H1 (cell line): ENCODE results near the gene NIM1K. TPM values are rescaled to one million over a fixed set of nuclear protein-coding genes. Genes with fewer than 3 reads are reported as not detected.

ENCODE experiments used
- CTCF ChIA-PET: fragments of 300-600 bp; sonication (Branson Sonifier 250); formaldehyde crosslinking; loops from one replicate; lab custom pipeline; 2021; ENCODE audit not compliant: partially characterized antibody; lab: Charles Lee
- POLR2A ChIA-PET: fragments of 300-600 bp; sonication (Branson Sonifier 250); formaldehyde crosslinking; loops from one replicate; lab custom pipeline; 2021; ENCODE audit warnings: inconsistent platforms; ENCODE audit not compliant: partially characterized antibody; lab: Charles Lee
- DNase-seq, 2 experiments: peaks; one replicate each; pipeline versions ENCODE4 v3.0.0 to v3.0.0-alpha.2; 2010 to 2022; ENCODE audit warnings: low spot score in 2 of 2, low read depth in 1 of 2, mixed read lengths in 1 of 2
- FAIRE-seq: peaks from 2 replicates; lab custom pipeline; 2011; peaks lifted over from hg19 to GRCh38; lab: Jason Lieb, UNC
- H2AFZ ChIP-seq: 2 replicates; pipeline ENCODE4 v1.8.1; 2012; ENCODE audit warnings: low read length, inconsistent platforms
- H2AK5ac ChIP-seq: 2 replicates; pipeline ENCODE4 v1.6.1; 2013; ENCODE audit warnings: low read depth, low read length
- H2BK120ac ChIP-seq: replicated peaks from 2 replicates; pipeline ENCODE3; 2013; ENCODE audit warnings: low read depth, low read length, inconsistent platforms
- H2BK12ac ChIP-seq: 2 replicates; pipeline ENCODE4 v1.6.1; 2013; ENCODE audit warnings: low read depth, low read length
- H2BK15ac ChIP-seq: 2 replicates; pipeline ENCODE4 v1.6.1; 2013; ENCODE audit warnings: low read length
- H2BK20ac ChIP-seq: 2 replicates; pipeline ENCODE4 v1.6.1; 2013; ENCODE audit warnings: low read length
- H2BK5ac ChIP-seq: 2 replicates; pipeline ENCODE4 v1.6.1; 2013; ENCODE audit warnings: low read depth, low read length
- H3K14ac ChIP-seq: 2 replicates; pipeline ENCODE4 v1.6.1; 2013; ENCODE audit warnings: inconsistent platforms; ENCODE audit not compliant: insufficient read length
- H3K18ac ChIP-seq: 2 replicates; pipeline ENCODE4 v1.6.1; 2013; ENCODE audit warnings: low read length; ENCODE audit errors: extremely low read depth
- H3K23ac ChIP-seq: 2 replicates; pipeline ENCODE4 v1.6.1; 2013; ENCODE audit warnings: inconsistent platforms; ENCODE audit not compliant: insufficient read length
- H3K23me2 ChIP-seq: 2 replicates; pipeline ENCODE4 v1.6.1; 2013; ENCODE audit warnings: low read depth, low read length
- H3K27ac ChIP-seq: 2 replicates; pipeline ENCODE4 v1.6.1; 2011; ENCODE audit warnings: low read depth, low read length, inconsistent platforms
- H3K27me3 ChIP-seq, 4 experiments: replicated peaks in 1 of 4; 1 replicate in 1 of 4; 2 replicates in 3 of 4; pipeline versions ENCODE4 v1.6.1 to v1.8.1; 2011 to 2013; ENCODE audit warnings: low read length in 3 of 4, mild to moderate bottlenecking in 3 of 4, inconsistent platforms in 2 of 4, mixed read lengths in 2 of 4, moderate library complexity in 1 of 4; ENCODE audit not compliant: control insufficient read depth in 3 of 4, insufficient read depth in 3 of 4; ENCODE audit errors: extremely low read depth in 1 of 4
- H3K36me3 ChIP-seq, 4 experiments: 2 replicates each; pipeline versions ENCODE4 v1.6.1 to v1.8.1; 2011 to 2013; ENCODE audit warnings: mild to moderate bottlenecking in 4 of 4, low read length in 3 of 4, moderate library complexity in 2 of 4, control low read depth in 1 of 4, inconsistent platforms in 1 of 4; ENCODE audit not compliant: insufficient read depth in 4 of 4, control insufficient read depth in 2 of 4
- H3K4ac ChIP-seq: replicated peaks from 2 replicates; pipeline ENCODE3; 2013; ENCODE audit warnings: low read length, low read depth, mixed read lengths, inconsistent platforms; ENCODE audit not compliant: insufficient read length
- H3K4me1 ChIP-seq, 4 experiments: replicated peaks in 1 of 4; 1 replicate in 1 of 4; 2 replicates in 3 of 4; pipeline versions ENCODE4 v1.6.1 to v1.8.1; 2011 to 2013; ENCODE audit warnings: low read length in 3 of 4, inconsistent platforms in 2 of 4, mixed read lengths in 1 of 4; ENCODE audit not compliant: insufficient read depth in 4 of 4, control insufficient read depth in 3 of 4
- H3K4me2 ChIP-seq, 2 experiments: 2 replicates each; pipeline versions ENCODE4 v1.6.1 to v1.8.1; 2011 to 2013; ENCODE audit warnings: low read depth in 2 of 2, low read length in 2 of 2, control low read depth in 1 of 2, inconsistent platforms in 1 of 2, mild to moderate bottlenecking in 1 of 2; ENCODE audit not compliant: insufficient read depth in 1 of 2
- H3K4me3 ChIP-seq, 4 experiments: fragments of 200-600, 300-600 bp in 1 of 4; sonication (generic), shearing (Covaris generic), sonication (Bioruptor Twin) in 1 of 4; 2 replicates each; pipeline versions ENCODE4 v1.5.1 to v1.8.1; 2011 to 2016; ENCODE audit warnings: low read length in 4 of 4, low read depth in 3 of 4, control low read depth in 2 of 4, inconsistent platforms in 2 of 4, mild to moderate bottlenecking in 2 of 4, mixed read lengths in 1 of 4, moderate library complexity in 1 of 4; ENCODE audit not compliant: insufficient read depth in 2 of 4; ENCODE audit errors: extremely low read depth in 1 of 4
- H3K56ac ChIP-seq: replicated peaks from 2 replicates; pipeline ENCODE3; 2013; ENCODE audit warnings: low read depth, mild to moderate bottlenecking, mixed read lengths, low read length, inconsistent platforms; ENCODE audit not compliant: insufficient read length
- H3K79me1 ChIP-seq: 2 replicates; pipeline ENCODE4 v1.6.1; 2013; ENCODE audit warnings: low read depth, low read length, control low read depth
- H3K79me2 ChIP-seq, 2 experiments: 2 replicates each; pipeline versions ENCODE4 v1.6.1 to v1.8.1; 2012 to 2013; ENCODE audit warnings: low read length in 2 of 2, mild to moderate bottlenecking in 2 of 2, inconsistent platforms in 1 of 2; ENCODE audit not compliant: insufficient read depth in 2 of 2, control insufficient read depth in 1 of 2
- H3K9ac ChIP-seq, 4 experiments: replicated peaks in 1 of 4; 1 replicate in 1 of 4; 2 replicates in 3 of 4; pipeline versions ENCODE4 v1.6.1 to v1.8.1; 2011 to 2013; ENCODE audit warnings: low read depth in 3 of 4, low read length in 3 of 4, control low read depth in 2 of 4, mild to moderate bottlenecking in 2 of 4, moderate library complexity in 2 of 4, inconsistent platforms in 1 of 4; ENCODE audit errors: extremely low read depth in 1 of 4
- H3K9me3 ChIP-seq, 2 experiments: 2 replicates each; pipeline versions ENCODE4 v1.6.1 to v1.8.1; 2012 to 2013; ENCODE audit warnings: mild to moderate bottlenecking in 2 of 2, moderate library complexity in 2 of 2, control low read depth in 1 of 2, inconsistent platforms in 1 of 2, low read depth in 1 of 2, low read length in 1 of 2, mixed read lengths in 1 of 2; ENCODE audit not compliant: insufficient read depth in 2 of 2
- H4K20me1 ChIP-seq, 2 experiments: replicated peaks in 1 of 2; 2 replicates each; pipeline versions ENCODE3 to v1.8.1; 2011 to 2013; ENCODE audit warnings: inconsistent platforms in 2 of 2, low read length in 2 of 2, mild to moderate bottlenecking in 1 of 2; ENCODE audit not compliant: insufficient read depth in 2 of 2, control insufficient read depth in 1 of 2
- H4K5ac ChIP-seq: 2 replicates; pipeline ENCODE4 v1.6.1; 2013; ENCODE audit warnings: low read length, low read depth, mixed read lengths, inconsistent platforms; ENCODE audit not compliant: insufficient read length
- H4K8ac ChIP-seq: 2 replicates; pipeline ENCODE4 v1.8.0; 2013; ENCODE audit warnings: mild to moderate bottlenecking, moderate library complexity, low read length, inconsistent platforms; ENCODE audit not compliant: insufficient read depth; ENCODE audit errors: extremely low read depth
- H4K91ac ChIP-seq: replicated peaks from 2 replicates; pipeline ENCODE3; 2013; ENCODE audit warnings: low read length, mixed read lengths, inconsistent platforms; ENCODE audit not compliant: insufficient read length
- CBX5 ChIP-seq: fragments of 300-800, 300-1000 bp; sonication (generic); IDR thresholded peaks from 2 replicates; pipeline ENCODE4 v1.7.1; 2016; ENCODE audit warnings: antibody characterized with exemption, low read length, low read depth
- CTCF ChIP-seq, 3 experiments: IDR thresholded peaks; 1 replicate in 2 of 3; 2 replicates in 1 of 3; pipeline versions ENCODE4 v1.5.1 to v1.6.1; 2011; ENCODE audit warnings: low read length in 3 of 3, mild to moderate bottlenecking in 3 of 3, inconsistent platforms in 2 of 3, low read depth in 1 of 3, moderate library complexity in 1 of 3; ENCODE audit not compliant: insufficient read depth in 1 of 3; ENCODE audit errors: control extremely low read depth in 1 of 3
- NANOG ChIP-seq: IDR thresholded peaks from 2 replicates; pipeline ENCODE4 v1.6.1; 2011; ENCODE audit warnings: low read length, low read depth, mild to moderate bottlenecking, inconsistent platforms; ENCODE audit not compliant: insufficient read depth, poor library complexity, severe bottlenecking
- RAD21 ChIP-seq, 2 experiments: IDR thresholded peaks in 1 of 2; conservative IDR thresholded peaks in 1 of 2; 2 replicates each; pipeline ENCODE4 v1.6.1; 2011; ENCODE audit warnings: low read depth in 2 of 2, low read length in 2 of 2, improper control_type of control experiment in 1 of 2, inconsistent platforms in 1 of 2, mild to moderate bottlenecking in 1 of 2, moderate library complexity in 1 of 2
- RFX5 ChIP-seq: IDR thresholded peaks from 2 replicates; pipeline ENCODE4 v1.6.1; 2011; ENCODE audit warnings: low read depth, low read length, improper control_type of control experiment, borderline replicate concordance
- SAP30 ChIP-seq: fragments of 300-600 bp; sonication (generic); IDR thresholded peaks from 2 replicates; pipeline ENCODE4 v1.7.1; 2012; ENCODE audit warnings: low read length, moderate library complexity, mild to moderate bottlenecking, inconsistent platforms; ENCODE audit not compliant: insufficient read depth, insufficient replicate concordance
- TAF1 ChIP-seq: IDR thresholded peaks from 2 replicates; pipeline ENCODE4 v1.6.1; 2011; ENCODE audit warnings: mild to moderate bottlenecking, low read depth, low read length
- TCF12 ChIP-seq: IDR thresholded peaks from 2 replicates; pipeline ENCODE4 v1.6.1; 2011; ENCODE audit warnings: low read depth, mild to moderate bottlenecking, low read length
- WGBS, 2 experiments: shearing (Covaris generic) in 1 of 2; methylation state at CpG; one replicate each; pipeline versions ENCODE4 v1.1.6 to v1.1.7; 2013 to 2015; ENCODE audit warnings: low lambda C conversion rate in 2 of 2, mixed read lengths in 2 of 2, inconsistent platforms in 1 of 2, low coverage in 1 of 2, missing lambda C conversion rate in 1 of 2; ENCODE audit not compliant: insufficient replicate concordance in 2 of 2, insufficient coverage in 1 of 2, insufficient read length in 1 of 2; ENCODE audit errors: extremely low coverage in 1 of 2, missing lambda C conversion rate in 1 of 2; 5-methylcytosine and 5-hydroxymethylcytosine counted together
- polyA plus RNA-seq, 7 experiments: library from polyadenylated mRNA; depleted of rRNA in 3 of 7; stranded (reverse) in 5 of 7; unstranded in 2 of 7; fragments of >200 nt in 5 of 7; fragments of 200-250 nt in 2 of 7; gene quantifications; 1 replicate in 5 of 7; 2 replicates in 1 of 7; 4 replicates in 1 of 7; pipeline versions ENCODE4 v1.2.1 to v1.2.3, GENCODE V29; 2011 to 2013; ENCODE audit warnings: missing spikeins in 2 of 7, mixed read lengths in 2 of 7
- total RNA-seq: library from RNA; stranded (reverse); fragmentation: NEBNext Ultra II Directional; extraction: Animal tissue kit (Norgen Biotek cat#: 25700); gene quantifications from 2 replicates; pipeline ENCODE4 v1.2.1, GENCODE V29; 2021
- TF ChIP-seq, protein P1 (sequence below): IDR thresholded peaks from 2 replicates; pipeline ENCODE4 v1.6.1; 2012; ENCODE audit warnings: low read length, inconsistent platforms

NIM1K gene
- total and polyA plus RNA-seq, 2 of the 8 experiments (the other 6 are each of a cell fraction or from before 2014, with no cell fraction given): not detected

DNA sequence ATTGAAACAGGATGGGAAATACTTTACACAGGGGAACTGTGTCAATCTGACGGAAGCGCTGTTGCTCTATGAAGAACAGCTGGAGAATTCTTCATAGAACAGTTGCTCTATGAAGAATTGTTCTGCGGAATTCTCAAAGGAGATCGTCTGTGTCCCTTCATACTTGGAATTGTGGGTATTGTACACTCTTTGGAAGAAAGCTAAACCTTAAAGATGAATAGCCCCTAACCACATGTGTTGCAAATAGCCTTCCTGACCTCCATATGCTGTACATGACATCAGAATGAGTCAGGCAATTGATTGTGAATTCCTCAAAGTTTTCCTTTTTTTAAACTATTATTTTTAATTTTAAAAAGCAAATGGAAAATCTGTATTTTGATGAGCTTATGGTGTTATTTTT lies 15.6 kb downstream of the NIM1K start:
- Histone ChIP-seq H3K9me3 (no peaks in the 10 kb centered on the region), H3K23ac (no peak overlapping the region), H3K27ac (no peak overlapping the region), H2BK12ac (no peak overlapping the region), H2BK5ac (no peak overlapping the region), H3K23me2 (no peaks in the 10 kb centered on the region), H2AFZ (no peak overlapping the region), H4K8ac (no peak overlapping the region), H3K4ac (no peak overlapping the region), H4K91ac (no peak overlapping the region), H3K27me3 (no peaks in the 10 kb centered on the region), H3K9ac (no peak overlapping the region), H2BK15ac (no peak overlapping the region), H2BK20ac (no peak overlapping the region), H2AK5ac (no peak overlapping the region), H3K56ac (no peak overlapping the region), H2BK120ac (no peak overlapping the region), H4K20me1 (no peaks in the 10 kb centered on the region), H3K4me1 (peaks cover 0 to 4% (median under 1%) of the 10 kb centered on the region in 4 experiments; a peak in 3 of 7 replicates), H3K18ac (no peak overlapping the region), H3K36me3 (no peaks in the 10 kb centered on the region), H3K79me1 (no peaks in the 10 kb centered on the region), H3K14ac (no peak overlapping the region), H3K4me2 (no peak overlapping the region), H4K5ac (no peak overlapping the region), H3K4me3 (no peak overlapping the region), H3K79me2 (no peaks in the 10 kb centered on the region)
- FAIRE-seq: no peak
- ChIA-PET CTCF (interaction anchor here (1.2 kb wide), 1 partner anchor 14 kb away, joined by 3 read pairs; no protein-coding TSS in a partner anchor), POLR2A (interaction anchor here (1.6 kb wide), 1 partner anchor 87 kb away, joined by 4 read pairs; the partner anchor contains the start of gene ZNF131)
- 93% methylated on average over 4 of the region's 4 CpGs; no CpG with 5 or more reads in 1 of the 2 experiments for WGBS, 2 experiments
- no peak for DNase-seq
- TF ChIP-seq SAP30 (no peak), RFX5 (no peak), RAD21 (IDR thresholded peaks at IDR 0.05 in 1 of 2, conservative IDR thresholded peaks at IDR 0.05 in 1 of 2; ENCODE audit: low read depth in 2 of 2, low read length in 2 of 2) (no peak), TCF12 (no peak), CBX5 (no peak), NANOG (no peak), TAF1 (no peak), CTCF (IDR thresholded peaks at IDR 0.05; ENCODE audit: control extremely low read depth in 1 of 3, insufficient read depth in 1 of 3, low read depth in 1 of 3, low read length in 3 of 3) (no peak)
- TF ChIP-seq, protein P1, sequence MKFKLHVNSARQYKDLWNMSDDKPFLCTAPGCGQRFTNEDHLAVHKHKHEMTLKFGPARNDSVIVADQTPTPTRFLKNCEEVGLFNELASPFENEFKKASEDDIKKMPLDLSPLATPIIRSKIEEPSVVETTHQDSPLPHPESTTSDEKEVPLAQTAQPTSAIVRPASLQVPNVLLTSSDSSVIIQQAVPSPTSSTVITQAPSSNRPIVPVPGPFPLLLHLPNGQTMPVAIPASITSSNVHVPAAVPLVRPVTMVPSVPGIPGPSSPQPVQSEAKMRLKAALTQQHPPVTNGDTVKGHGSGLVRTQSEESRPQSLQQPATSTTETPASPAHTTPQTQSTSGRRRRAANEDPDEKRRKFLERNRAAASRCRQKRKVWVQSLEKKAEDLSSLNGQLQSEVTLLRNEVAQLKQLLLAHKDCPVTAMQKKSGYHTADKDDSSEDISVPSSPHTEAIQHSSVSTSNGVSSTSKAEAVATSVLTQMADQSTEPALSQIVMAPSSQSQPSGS: no peak
